ENCODE results near the gene SELENON.

SELENON gene

DNA sequence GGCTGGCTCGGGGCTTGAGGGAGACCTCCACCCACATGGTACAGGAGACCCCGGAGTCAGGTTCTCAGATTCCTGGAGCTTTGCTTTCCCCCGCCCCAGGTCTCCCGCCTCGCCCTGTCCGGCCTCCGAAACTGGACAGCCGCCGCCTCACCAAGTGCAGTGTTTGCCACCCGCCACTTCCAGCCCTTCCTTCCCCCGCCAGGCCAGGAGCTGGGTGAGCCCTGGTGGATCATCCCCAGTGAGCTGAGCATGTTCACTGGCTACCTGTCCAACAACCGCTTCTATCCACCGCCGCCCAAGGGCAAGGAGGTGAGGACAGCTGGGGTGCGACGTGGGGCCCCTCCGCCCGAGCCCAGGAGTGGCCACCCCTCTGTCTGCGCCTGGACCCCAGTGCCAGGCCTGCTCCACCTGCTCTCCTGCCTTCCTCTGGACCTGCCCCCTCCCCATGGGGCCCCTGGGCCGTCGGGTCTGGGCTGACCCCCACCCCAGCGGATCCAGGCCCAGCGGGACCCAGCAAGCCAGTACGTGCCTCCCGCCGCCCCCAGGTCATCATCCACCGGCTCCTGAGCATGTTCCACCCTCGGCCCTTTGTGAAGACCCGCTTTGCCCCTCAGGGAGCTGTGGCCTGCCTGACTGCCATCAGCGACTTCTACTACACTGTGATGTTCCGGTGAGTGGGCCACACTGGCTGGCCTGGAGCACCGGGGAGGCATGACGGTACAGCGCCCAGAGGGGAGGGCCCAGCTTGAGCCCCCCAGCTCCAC, 8.7 kb downstream of the SELENON start:
- no peak for DNase-seq

DNA sequence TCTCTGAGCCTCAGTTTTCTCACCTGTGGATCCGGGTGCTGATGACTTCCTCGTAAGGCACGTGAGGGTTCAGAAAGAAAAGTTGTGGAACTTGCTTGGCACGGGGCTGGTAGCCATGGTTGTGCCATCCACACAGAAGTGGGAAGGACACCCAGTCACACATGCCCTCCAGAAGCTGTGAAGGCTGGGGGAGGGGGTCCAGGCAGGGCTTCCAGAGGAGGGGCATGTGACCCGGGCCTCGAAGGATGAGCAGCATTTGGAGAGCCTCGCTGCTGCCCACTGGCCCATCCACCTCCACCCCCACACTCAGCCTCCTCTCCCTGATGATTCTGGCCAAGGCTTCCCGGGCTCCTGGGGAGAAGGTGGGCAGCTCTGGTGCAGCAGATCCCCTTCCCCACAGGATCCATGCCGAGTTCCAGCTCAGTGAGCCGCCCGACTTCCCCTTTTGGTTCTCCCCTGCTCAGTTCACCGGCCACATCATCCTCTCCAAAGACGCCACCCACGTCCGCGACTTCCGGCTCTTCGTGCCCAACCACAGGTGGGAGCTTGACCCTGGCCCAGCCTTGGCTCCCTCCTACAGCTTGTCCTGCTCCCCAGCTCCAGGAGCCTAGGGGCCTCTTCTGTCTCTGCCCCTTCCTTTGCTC, 9.4 kb downstream of the SELENON start:
- DNase-seq: no peak

DNA sequence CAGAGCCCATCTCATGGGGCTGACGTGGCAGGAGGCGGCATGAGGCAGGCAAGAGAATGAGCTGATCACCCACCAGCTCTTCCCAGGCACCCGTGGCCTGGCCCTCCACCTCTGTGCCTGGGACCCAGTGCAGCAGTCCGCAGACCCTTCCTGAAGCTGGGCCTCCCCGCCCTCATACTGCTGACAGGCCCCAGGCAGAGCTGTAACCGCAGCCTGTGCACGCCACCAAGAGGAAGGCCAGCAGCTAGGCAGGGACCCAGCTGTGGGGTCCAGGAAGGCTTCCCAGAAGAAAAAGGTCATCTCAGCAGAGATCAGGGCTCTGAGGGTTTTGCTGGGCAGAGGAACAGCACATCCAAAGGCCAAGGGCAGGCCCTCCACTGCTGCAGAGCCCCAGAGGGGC, 9.9 kb downstream of the SELENON start:
- no peak for DNase-seq

DNA sequence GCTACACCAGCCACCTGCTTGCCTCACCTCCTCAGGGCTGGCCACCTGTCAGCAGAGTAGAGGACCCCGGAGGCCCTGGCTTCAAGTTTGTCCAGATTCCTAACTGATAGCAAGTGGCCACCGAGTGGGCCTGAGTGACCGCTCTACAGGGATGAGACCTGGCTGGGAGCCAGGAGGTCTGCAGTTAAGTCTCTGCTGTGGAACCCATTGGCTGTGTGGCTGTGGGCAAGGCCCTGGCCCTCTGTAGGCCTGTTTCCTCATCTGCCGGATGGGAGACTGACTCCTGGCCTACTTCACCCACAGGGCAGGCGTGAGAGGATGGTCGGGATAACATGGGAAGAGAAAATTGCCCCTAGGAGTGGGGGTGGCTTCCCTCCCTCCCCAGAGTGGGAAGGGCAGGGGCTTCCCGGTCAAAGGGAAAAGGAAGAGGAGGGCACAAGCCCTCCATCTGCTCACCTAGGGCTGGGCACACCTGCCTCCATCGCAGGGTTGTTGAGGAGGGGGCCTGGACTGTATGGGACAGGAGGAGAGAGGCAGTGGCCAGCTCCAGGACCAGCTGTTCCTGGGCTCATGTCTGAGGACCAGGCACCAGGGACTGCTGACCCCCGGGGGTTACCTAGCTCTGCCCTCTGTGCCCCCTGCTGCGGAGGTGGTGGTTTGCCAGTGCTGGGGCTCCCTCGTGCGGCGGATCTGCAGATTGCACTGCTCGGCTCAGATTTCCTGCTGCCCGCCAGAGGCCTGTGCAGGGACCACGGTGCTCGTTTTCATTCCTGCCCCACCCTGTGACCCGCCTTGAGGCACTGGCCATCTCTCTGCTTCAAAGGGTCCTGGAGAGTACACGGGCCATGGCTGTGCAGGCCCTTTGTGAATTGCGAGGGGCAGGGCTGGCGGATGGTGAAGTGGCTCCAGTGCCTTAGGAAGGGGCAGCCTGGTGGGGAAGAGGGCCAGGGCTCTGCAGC, 10.6 kb downstream of the SELENON start:
- peak in 49 of 58 donors; percentile 16 to 85 (median 47) for DNase-seq

DNA sequence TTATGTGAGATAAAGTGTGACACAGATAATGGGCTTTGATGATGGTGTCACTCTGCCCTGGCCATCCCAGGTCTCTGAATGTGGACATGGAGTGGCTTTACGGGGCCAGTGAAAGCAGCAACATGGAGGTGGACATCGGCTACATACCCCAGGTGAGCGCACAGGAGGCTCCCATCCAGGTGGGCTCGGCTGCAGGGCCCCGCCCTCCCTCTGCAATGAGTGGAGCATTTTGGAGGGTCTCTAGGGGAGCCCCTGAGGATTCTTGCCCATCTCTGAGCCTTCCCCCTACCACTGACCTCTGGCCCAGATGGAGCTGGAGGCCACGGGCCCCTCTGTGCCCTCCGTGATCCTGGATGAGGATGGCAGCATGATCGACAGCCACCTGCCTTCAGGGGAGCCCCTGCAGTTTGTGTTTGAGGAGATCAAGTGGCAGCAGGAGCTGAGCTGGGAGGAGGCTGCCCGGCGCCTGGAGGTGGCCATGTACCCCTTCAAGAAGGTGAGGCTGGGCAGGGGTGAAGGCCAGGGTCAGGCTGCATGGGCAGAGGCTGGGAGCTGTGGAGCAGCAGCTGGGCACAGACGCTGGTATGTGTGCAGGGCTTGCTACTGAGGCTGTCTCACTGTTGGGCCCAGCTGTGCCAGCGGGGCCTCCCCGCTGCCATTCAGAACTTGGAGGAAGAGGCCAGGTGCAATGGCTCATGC, 11.5 kb downstream of the SELENON start:
- DNase-seq: no peak

DNA sequence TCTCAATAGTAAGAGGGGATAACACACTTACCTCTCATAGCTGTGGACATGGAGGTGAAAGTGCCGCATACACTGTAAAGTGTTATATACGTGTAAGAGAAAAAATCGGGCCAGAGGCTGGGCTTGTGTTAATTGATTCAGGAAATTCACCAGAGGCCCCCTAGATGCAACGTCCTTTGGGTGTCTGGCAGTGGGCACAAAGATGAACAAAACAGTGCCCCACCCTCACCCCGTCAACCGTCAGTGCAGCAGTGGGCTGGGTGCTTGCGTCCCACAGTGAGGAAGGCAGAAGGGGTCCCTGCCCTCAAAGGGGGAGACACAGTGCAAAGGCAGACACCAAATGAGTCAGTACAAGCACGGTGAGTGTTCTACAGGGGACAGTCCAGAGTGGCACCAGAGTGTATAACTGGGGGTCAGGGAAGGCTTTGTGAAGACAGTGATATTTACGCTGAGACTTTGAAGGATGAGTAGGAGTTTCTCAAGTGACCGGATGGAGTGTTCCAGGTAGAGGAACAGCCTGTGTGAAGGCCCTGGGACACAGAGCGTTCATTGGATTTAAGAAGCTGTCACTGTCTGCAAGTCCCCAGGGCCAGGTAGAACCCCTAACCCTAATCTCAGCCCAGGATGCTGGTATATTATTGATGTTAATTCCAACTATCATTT, 13.2 kb downstream of the SELENON start:
- no peak for DNase-seq

DNA sequence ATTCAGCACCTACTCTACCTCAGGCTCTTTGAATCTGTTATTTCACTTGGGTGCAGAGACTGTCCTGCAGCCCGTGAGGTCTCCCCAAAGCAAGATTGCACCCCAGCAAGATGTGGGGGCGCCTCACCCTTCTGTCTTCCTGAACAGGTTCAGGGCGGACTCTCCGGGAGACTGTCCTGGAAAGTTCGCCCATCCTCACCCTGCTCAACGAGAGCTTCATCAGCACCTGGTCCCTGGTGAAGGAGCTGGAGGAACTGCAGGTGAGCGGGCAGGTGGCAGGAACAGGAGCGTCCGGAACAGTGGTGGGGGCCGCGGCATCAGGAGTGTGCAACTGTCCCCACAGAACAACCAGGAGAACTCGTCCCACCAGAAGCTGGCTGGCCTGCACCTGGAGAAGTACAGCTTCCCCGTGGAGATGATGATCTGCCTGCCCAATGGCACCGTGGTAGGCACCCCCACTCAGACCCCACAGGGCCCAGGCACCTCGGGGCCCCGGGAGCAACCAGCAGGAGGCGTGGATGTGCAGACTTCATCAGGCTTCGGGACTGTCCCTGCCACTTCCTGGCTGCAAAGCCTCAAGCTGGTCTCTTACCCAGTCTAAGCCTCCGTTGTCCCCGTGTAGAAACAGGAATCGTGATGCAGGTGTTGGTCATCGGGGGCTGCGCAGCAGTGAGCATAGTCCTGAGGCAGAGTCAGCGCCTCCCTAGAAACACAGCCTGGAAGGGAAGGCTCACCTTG, 13.9 kb downstream of the SELENON start:
- no peak for DNase-seq

DNA sequence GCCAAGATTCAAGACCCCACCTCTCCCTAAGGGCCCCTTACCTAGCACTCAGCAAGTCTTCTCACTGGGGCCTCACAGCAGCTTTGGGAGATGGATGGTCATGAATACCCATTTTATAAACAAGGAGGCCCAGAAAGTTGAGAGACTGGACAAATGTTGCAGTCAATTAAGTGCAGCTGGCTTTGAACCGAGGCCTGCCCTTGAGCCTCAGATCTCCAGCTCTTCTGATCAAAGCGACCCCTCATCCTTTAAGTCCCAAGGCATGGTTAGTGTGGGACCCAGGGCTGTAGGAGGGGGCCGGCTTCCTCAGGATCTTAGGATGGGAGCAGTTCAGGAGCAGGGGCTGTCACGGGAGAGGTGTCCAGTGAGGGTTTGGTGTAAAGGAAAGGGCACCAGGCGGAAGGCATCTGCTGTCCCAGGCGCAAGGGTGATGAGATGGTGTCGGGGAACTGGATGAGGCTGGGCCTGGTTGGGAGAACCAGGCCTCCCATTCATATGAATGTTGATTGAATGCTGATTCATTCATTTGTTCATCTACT, 14.6 kb downstream of the SELENON start:
- DNase-seq: no peak

DNA sequence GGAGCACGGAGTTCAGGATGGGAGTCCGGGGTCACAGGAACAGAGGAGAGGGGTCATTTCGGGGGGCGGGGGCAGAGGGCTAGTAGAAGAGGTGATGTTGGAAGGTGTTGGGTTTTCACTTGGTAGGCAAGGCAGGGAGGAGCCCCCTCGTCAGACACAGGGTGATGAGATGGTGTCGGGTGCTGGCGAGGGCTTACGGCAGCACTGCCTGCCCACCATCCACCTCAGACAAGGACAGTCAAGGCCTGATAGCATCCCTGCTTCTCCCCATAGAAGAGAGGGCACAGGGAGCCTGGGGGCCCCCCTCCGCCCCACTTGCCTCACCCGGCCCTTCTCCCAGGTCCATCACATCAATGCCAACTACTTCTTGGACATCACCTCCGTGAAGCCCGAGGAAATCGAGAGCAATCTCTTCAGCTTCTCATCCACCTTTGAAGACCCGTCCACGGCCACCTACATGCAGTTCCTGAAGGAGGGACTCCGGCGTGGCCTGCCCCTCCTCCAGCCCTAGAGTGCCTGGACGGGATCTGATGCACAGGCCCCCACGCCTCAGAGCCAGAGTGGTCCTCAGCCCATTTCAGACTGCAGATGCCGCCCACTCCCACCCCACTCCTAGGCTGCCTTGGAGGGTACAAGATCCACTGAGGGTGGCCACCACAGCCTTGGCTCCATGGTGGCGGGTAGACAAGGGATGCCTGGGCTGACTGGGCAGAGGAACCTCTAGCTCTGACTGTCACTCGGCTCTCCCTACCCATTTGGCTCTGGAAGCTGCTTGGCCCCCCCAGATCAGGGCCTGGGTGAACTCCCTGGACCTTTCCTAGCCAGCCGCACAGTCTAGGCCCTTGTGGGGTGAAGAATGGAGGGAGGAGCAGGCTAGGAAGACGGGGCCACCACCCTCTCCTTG, 15.5 kb downstream of the SELENON start:
- DNase-seq: no peak

DNA sequence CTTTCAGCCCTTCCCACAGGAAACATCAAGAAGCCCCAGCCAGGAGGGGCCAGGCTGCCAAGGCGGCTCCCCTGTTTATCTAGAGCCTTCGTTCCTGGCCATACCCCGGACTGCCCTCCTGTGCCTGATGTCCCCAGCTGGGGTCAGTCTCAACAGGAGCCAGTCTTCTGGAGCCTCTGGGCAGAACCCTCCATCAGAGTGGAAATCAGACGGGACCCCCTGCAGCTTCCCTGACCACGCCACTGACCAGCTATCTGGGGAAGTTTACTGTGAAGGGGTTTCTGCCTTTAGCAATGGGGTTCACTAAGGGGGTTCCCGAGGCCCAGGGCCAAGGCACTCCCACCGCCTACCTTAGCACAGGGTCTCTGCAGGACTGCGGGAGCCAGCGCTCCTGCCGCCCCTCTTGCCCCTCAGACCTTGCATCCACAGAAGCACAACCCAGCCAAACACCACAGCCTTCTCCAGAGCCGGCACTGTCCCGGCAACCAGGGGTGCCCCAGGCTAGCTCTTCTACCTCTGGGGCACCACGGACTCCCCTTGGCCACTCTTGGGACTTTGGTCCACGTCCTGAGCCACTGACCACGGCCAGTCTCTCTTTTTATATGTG, 16.2 kb downstream of the SELENON start:
- DNase-seq: no peak

DNA sequence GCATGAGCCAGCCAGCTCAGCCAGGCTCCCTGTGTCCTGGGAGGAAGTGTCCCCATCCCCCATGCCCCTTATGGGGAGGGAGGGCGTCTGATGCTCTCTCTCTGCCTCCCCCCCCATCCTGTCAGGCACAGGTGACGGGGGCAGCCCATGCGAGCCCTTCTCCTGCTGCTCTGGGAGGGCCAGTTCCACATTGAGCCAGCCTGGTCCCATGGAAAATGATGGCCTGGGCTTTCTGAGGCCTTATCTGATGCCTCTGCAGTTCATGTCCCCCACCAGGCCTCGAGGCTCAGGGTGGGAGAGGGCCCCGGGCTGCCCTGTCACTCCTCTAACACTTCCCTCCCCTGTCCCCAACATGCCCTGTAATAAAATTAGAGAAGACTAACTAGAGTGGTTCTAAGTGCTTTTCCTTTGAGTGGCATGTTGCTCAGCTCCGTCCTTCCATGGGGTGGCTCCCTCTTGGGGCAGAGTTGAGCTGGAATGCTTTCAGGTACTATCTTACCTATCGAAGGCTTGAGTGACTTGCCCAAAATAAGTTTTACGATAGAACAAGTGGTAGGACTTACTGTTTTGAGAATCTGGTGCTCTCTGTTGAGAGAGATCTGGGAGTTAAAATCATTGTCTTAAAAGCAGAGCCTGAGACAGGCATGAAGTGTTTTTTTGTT, 18.0 kb downstream of the SELENON start:
- no peak for DNase-seq

DNA sequence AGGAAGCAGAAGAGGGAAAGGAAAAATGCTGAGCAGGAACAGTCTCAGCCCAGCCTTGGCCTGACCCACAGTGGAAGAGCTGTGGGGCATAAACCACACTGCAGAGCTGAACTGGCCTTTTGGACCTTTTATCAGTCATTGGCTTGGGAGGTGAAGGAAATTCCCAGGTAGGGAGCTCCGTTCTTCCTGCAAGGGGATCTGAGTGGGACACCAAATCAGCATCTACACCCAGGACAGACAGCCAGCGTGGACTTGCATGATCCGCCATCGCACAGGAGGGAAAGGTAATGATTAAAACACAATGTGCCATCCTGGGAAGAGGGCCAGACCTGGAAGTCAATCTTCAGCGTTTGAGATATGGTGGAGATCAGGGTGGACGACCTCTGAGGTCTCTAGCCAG, 18.6 kb downstream of the SELENON start:
- no peak for DNase-seq

DNA sequence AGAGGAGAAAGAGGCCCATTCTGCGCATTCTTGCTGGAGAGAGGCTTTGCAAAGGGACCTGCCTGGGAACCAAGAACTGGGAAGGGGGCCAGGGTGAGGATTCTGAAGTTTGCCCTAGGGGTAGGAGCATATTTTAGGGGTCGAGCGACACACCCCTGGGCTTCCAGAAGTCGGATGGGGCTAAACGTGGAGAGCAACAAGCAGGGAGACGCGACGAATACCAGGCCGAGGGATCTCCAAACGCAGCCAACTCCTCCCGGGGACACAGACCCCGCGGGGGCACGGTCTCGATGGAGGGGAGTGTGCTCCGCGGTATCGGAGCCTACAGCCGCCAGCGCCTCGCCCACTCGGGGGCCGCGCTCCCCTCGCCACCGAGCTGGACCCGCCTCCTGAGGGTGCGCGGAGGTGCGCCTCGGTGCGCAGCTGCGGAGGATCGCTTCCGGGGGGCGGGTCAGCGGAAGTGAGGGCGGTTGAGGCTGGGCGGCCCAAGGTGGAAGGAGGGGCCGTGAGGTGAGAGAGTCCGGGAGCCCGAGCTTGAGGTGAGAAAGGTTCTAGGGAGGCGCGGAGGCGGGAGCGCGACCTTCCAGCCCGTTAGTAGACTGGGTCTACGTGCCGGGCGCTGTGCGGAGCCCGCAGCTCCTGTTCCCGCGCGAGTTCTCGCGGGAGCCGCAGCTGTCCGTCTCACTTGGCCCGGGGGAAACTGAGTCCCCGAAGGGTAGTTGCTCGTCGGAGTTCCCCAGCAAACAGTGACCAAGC, 19.7 kb downstream of the SELENON start, which contains the start of gene MTFR1L:
MTFR1L (plus strand) TSS at position 464 of the 756 bp plus-strand sequence. CDS start 3,151 bp downstream, outside the sequence.
- DNase-seq: peak in 57 of 58 donors; percentile 35 to 90 (median 81)

DNA sequence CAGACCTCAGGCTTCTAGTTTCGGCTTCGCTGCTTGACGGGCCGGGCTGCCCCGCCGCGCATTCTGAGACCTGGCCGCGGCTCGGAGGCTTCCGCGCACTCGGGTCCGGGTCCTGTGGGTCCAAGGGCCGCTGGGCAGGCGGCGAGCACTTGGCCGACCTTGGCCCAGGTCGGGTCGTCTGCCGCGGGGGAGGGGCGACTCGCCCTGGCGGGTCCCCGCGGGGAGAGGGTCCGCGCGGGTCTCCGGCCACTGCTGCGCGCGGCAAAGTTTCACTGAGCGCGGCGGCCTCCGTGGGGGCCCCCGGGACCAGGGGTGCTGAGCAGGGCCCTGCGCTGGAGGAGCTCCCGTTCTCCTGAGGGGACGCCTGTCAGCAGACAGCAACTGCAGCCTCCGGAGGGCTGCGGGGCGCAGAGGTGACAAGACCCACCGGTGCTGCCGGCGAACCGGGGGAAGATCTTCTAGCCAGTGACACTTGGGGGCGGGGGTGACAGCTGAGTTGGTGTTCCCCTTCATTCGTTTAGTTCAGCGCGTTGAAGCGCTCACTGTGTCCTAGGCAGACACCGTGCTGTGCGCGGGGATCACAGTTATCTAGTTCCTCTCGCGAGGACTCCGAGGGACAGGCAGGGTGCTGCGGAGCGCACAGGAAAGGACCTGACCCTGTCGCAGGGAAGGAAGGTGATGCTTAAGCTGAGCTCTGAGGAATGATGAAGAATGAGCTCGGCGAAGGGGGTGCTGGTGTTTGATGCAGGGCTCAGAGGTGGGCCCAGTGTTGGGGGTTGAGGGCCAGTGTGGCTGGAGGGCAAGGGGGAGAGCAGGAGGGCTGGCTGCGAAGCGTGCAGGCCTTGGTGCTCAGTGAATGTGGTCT, 20.5 kb downstream of the SELENON start:
- peak in 8 of 58 donors; percentile 21 to 44 (median 38) for DNase-seq

DNA sequence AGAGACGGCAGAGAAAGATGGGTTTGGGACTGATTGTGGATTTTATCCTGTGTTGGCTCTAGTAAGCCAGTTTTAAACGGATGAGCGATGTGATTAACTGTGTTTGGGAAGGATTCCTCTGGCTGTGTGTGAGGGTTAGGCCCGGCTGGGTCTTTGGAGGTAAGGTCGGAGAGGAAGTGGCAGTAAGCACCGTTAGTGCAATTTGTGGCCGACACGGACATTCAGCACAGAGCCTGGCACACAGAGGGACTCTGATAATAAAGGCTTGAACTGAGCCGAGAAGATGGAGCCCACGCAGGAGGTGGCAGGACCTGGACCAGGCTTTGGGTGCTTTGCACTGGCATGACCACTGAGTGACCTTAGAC, 21.1 kb downstream of the SELENON start:
- no peak for DNase-seq

Measured in anterior cingulate cortex (tissue), 58 donors.